Keratinocyte (primary cell): Measurements from ENCODE around the gene CD28.

Source experiments
- EZH2 ChIP-seq: IDR thresholded peaks from one replicate; pipeline ENCODE4 v1.6.1; 2012; ENCODE audit warnings: inconsistent platforms, mild to moderate bottlenecking, low read length, moderate library complexity
- TF ChIP-seq, protein P1 (sequence below), 3 experiments: IDR thresholded peaks in 1 of 3; conservative IDR thresholded peaks in 1 of 3; optimal IDR thresholded peaks in 1 of 3; 2 replicates in 2 of 3; 3 replicates in 1 of 3; pipeline versions ENCODE3 to v1.5.1; 2011; ENCODE audit warnings: low read length in 3 of 3, mild to moderate bottlenecking in 3 of 3, moderate library complexity in 2 of 3, control low read depth in 1 of 3, inconsistent platforms in 1 of 3; ENCODE audit not compliant: insufficient read depth in 2 of 3; ENCODE audit errors: extremely low read depth in 1 of 3

DNA sequence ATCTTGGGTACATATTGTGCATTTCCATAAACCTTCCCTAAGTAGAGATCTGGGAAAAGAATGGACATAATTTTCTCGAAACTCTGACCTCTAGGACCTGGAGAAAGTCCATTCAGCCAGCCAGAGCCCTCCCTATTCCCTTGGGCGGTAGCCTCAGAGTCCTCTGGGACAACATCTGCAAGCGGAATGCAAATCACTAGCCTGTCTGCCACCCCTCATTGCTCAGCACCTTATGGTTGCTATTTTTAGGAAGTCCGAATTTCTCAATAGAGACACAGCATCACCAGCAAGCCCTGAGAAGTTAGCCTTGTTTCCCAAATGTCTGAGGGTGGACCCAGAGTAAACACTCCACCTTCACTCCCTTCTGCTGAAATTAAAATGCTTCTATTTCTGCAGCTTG is 17.6 kb upstream of the CD28 start:
- TF ChIP-seq, protein P1, sequence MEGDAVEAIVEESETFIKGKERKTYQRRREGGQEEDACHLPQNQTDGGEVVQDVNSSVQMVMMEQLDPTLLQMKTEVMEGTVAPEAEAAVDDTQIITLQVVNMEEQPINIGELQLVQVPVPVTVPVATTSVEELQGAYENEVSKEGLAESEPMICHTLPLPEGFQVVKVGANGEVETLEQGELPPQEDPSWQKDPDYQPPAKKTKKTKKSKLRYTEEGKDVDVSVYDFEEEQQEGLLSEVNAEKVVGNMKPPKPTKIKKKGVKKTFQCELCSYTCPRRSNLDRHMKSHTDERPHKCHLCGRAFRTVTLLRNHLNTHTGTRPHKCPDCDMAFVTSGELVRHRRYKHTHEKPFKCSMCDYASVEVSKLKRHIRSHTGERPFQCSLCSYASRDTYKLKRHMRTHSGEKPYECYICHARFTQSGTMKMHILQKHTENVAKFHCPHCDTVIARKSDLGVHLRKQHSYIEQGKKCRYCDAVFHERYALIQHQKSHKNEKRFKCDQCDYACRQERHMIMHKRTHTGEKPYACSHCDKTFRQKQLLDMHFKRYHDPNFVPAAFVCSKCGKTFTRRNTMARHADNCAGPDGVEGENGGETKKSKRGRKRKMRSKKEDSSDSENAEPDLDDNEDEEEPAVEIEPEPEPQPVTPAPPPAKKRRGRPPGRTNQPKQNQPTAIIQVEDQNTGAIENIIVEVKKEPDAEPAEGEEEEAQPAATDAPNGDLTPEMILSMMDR (optimal IDR thresholded peaks at IDR 0.05 in 1 of 3, IDR thresholded peaks at IDR 0.05 in 1 of 3, conservative IDR thresholded peaks at IDR 0.05 in 1 of 3; ENCODE audit: extremely low read depth in 1 of 3, insufficient read depth in 2 of 3, low read length in 3 of 3), result no peak
- no peak for TF ChIP-seq EZH2
